ENCODE measurements around the gene ACTN3.

GRCh38 chr11:66561975-66562248 lies 15.2 kb downstream of the ACTN3 start:
- TF ChIP-seq, protein P1, sequence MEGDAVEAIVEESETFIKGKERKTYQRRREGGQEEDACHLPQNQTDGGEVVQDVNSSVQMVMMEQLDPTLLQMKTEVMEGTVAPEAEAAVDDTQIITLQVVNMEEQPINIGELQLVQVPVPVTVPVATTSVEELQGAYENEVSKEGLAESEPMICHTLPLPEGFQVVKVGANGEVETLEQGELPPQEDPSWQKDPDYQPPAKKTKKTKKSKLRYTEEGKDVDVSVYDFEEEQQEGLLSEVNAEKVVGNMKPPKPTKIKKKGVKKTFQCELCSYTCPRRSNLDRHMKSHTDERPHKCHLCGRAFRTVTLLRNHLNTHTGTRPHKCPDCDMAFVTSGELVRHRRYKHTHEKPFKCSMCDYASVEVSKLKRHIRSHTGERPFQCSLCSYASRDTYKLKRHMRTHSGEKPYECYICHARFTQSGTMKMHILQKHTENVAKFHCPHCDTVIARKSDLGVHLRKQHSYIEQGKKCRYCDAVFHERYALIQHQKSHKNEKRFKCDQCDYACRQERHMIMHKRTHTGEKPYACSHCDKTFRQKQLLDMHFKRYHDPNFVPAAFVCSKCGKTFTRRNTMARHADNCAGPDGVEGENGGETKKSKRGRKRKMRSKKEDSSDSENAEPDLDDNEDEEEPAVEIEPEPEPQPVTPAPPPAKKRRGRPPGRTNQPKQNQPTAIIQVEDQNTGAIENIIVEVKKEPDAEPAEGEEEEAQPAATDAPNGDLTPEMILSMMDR (IDR thresholded peaks at IDR 0.05): no peak
- TF ChIP-seq POLR2A (IDR thresholded peaks at IDR 0.05): no peak

Data from testis (tissue), 2 donors.